Measurements from ENCODE around the gene ST3GAL3. TPM values are rescaled to one million over a fixed set of nuclear protein-coding genes. Genes with fewer than 3 reads are reported as not detected.

The ST3GAL3 gene
- total and polyA plus RNA-seq, 3 experiments from 2014 or later, result 9.7 to 10.1 (median 9.7) TPM

DNA sequence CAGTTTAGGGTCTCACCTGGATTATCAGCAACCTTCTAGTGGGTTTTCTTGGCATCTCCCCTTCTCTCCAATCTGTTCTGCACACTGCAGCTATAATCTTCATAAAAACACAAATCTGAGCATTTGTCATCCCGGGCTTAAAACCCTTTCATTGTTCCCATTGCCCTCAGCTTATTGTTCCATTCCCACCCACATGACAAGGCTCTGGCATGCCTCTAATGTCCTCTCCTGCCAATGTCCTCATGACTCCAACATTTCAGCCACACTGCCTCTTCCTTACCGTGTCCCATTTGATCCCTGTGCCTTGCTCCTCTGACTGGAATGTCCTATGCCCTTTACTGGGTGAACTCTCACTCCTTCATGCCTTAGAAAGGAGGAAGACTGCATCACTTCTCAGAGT is 255.0 kb downstream of the ST3GAL3 start:
- no peak for DNase-seq
- Mint-ChIP-seq H3K4me3 (no peak overlapping the region), H3K4me1 (no peaks in the 10 kb centered on the region), H3K9me3 (no peaks in the 10 kb centered on the region), H3K27me3 (no peaks in the 10 kb centered on the region), H3K36me3 (peaks cover 0 to 50% (median 13%) of the 10 kb centered on the region in 3 donors), H3K27ac (peak overlapping the region in 1 of 8 donors; percentile 11)
- no peaks in the 10 kb centered on the region for H3K4me1 ChIP-seq (ENCODE audit: insufficient read depth, low read length)
- H3K9me3 ChIP-seq (ENCODE audit: low read length), result no peaks in the 10 kb centered on the region
- H3K36me3 ChIP-seq (ENCODE audit: insufficient read depth, low read length), result peaks cover 19% of the 10 kb centered on the region
- ChIA-PET POLR2A (no interaction called here), CTCF (interaction anchor here (1.3 kb wide), 1 partner anchor 29 kb away, joined by 4 read pairs; the partner anchor contains the start of gene ARTN)
- no peak overlapping the region for H3K4me3 ChIP-seq (ENCODE audit: low read length)
- H3K27ac ChIP-seq (ENCODE audit: low read depth, low read length), result no peak overlapping the region
- no peaks in the 10 kb centered on the region for H3K27me3 ChIP-seq (ENCODE audit: insufficient read depth, low read length, poor library complexity, severe bottlenecking)

DNA sequence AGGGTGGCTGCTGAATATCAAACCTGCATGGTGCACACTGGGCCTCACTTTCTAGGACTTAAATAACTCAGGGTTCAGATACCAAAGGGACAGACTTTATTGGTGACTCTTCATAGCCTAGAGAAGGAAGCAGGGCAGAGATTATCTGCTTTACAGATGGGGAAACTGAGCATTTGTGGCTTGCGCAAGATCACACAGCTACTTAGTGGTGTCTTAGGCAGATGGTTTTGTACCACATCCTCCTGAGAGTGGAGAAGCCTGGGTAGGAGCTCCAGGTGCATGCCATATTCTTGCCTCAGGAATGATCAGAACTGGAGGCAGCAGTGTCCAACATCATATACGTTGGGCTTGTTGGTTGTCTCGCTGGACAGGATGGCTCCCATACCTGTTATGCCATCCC is 255.7 kb downstream of the ST3GAL3 start:
- H3K36me3 ChIP-seq (ENCODE audit: insufficient read depth, low read length), result peaks cover 12% of the 10 kb centered on the region
- Mint-ChIP-seq H3K4me1 (no peaks in the 10 kb centered on the region), H3K9me3 (no peaks in the 10 kb centered on the region), H3K27me3 (no peaks in the 10 kb centered on the region), H3K27ac (no peak overlapping the region), H3K4me3 (no peak overlapping the region), H3K36me3 (peaks cover 0 to 45% (median 9%) of the 10 kb centered on the region in 3 donors)
- H3K4me3 ChIP-seq (ENCODE audit: low read length), result no peak overlapping the region
- ChIA-PET POLR2A (no interaction called here), CTCF (interaction anchor here (1.3 kb wide), 1 partner anchor 29 kb away, joined by 4 read pairs; the partner anchor contains the start of gene ARTN)
- DNase-seq, result no peak
- no peaks in the 10 kb centered on the region for H3K27me3 ChIP-seq (ENCODE audit: insufficient read depth, low read length, poor library complexity, severe bottlenecking)
- H3K27ac ChIP-seq (ENCODE audit: low read depth, low read length), result no peak overlapping the region
- H3K9me3 ChIP-seq (ENCODE audit: low read length), result no peaks in the 10 kb centered on the region
- no peaks in the 10 kb centered on the region for H3K4me1 ChIP-seq (ENCODE audit: insufficient read depth, low read length)

DNA sequence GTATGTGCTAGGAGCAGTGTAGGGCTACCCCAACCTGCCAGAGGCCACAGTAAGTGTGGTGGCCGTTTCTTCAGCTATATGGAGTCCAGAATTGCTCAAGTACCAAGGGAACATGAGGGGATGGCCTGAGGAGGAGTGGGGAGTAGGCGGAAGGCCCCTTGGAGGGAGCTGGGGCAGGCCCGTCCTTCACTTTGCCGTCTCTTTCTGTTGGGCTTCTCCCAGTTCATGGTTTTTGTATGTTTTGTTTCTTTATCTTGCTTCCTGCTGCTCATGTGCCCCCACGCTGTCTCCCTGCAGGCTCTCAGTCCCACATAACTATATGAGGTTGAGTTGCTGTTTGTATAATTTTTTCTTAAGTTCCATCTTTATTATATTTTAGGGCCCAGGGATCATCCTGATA is 256.6 kb downstream of the ST3GAL3 start:
- POLR2A ChIA-PET, result no interaction called here
- no peaks in the 10 kb centered on the region for H3K9me3 Mint-ChIP-seq

DNA sequence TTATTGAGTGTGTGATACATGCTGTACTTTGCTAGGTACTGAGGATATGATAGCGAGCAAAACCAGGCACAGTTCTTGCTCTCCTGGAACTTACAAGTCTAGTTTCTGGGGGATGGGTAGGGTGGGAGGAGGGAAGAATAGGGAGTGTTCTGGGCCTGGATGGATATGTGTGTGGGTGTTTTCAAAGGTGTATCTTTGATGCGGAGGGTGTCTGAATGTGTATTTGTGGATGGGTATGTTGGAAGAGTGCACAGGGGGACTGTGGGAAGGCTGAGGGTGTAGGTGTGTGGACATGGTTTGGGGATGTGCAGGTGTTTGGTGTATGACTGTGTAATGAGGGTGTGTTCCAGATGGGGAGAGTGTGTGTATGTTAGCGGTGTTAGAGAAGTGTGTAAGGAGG is 258.0 kb downstream of the ST3GAL3 start:
- H3K4me3 Mint-ChIP-seq, result no peak overlapping the region
- ChIA-PET POLR2A (no interaction called here), CTCF (no interaction called here)

More for the DNA sequence above, 256.6 kb downstream of the ST3GAL3 start:
- H3K27me3 ChIP-seq (ENCODE audit: insufficient read depth, low read length, poor library complexity, severe bottlenecking), result no peaks in the 10 kb centered on the region
- H3K27ac Mint-ChIP-seq, result no peak overlapping the region
- CTCF ChIA-PET, result no interaction called here
- DNase-seq, result no peak
- no peaks in the 10 kb centered on the region for H3K4me1 ChIP-seq (ENCODE audit: insufficient read depth, low read length)
- no peaks in the 10 kb centered on the region for H3K27me3 Mint-ChIP-seq
- no peaks in the 10 kb centered on the region for H3K4me1 Mint-ChIP-seq
- H3K36me3 Mint-ChIP-seq, result peaks cover 0 to 36% (median 7%) of the 10 kb centered on the region in 3 donors
- H3K4me3 ChIP-seq (ENCODE audit: low read length), result no peak overlapping the region
- no peak overlapping the region for H3K27ac ChIP-seq (ENCODE audit: low read depth, low read length)
- no peak overlapping the region for H3K4me3 Mint-ChIP-seq
- no peaks in the 10 kb centered on the region for H3K9me3 ChIP-seq (ENCODE audit: low read length)
- peaks cover 7% of the 10 kb centered on the region for H3K36me3 ChIP-seq (ENCODE audit: insufficient read depth, low read length)

DNA sequence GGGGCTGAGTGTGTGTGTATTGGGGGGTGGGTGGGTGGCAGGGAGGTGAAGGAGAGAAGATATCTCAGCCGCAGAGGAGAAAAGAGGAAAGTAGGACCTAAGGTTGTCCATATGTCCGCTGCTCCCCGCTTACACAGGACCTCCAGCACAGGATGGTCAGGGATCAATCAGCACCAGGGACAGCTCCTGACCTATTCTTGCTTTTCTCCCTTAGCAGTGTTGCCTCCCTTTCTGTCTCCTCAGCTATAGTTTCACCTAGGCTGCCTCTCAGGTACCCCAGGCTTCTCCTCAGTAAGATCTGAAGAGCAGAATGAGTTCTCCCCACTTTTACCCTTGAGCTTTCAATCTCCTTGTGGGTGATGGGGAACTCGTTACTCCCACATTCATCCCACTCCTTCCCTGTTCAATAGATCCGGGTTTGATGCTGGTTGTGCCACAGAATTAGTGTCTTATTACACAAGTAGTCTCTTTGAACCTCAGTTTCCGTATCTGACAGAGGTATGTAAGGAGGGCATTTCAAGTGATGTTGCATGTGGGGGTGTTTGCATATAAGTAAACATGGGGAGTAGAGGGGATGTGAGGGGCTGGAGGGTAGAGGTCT is 261.1 kb downstream of the ST3GAL3 start:
- ChIA-PET CTCF (no interaction called here), POLR2A (no interaction called here)
- peaks cover 3% of the 10 kb centered on the region for H3K36me3 ChIP-seq (ENCODE audit: insufficient read depth, low read length)
- Mint-ChIP-seq H3K27me3 (no peaks in the 10 kb centered on the region), H3K36me3 (peaks cover 0 to 22% (median 0%) of the 10 kb centered on the region in 3 donors), H3K4me1 (peaks cover 22 to 27% (median 24%) of the 10 kb centered on the region in 3 donors), H3K27ac (peak overlapping the region in 1 of 8 donors; percentile 75), H3K9me3 (no peaks in the 10 kb centered on the region), H3K4me3 (no peak overlapping the region)
- no peak overlapping the region for H3K27ac ChIP-seq (ENCODE audit: low read depth, low read length)
- DNase-seq, result no peak
- H3K4me1 ChIP-seq (ENCODE audit: insufficient read depth, low read length), result peaks cover 13% of the 10 kb centered on the region
- H3K9me3 ChIP-seq (ENCODE audit: low read length), result no peaks in the 10 kb centered on the region
- no peaks in the 10 kb centered on the region for H3K27me3 ChIP-seq (ENCODE audit: insufficient read depth, low read length, poor library complexity, severe bottlenecking)
- no peak overlapping the region for H3K4me3 ChIP-seq (ENCODE audit: low read length)

More for the DNA sequence above, 258.0 kb downstream of the ST3GAL3 start:
- Histone ChIP-seq H3K27me3 (ENCODE audit: insufficient read depth, low read length, poor library complexity, severe bottlenecking) (no peaks in the 10 kb centered on the region), H3K27ac (ENCODE audit: low read depth, low read length) (no peak overlapping the region), H3K4me3 (ENCODE audit: low read length) (no peak overlapping the region), H3K9me3 (ENCODE audit: low read length) (no peaks in the 10 kb centered on the region), H3K4me1 (ENCODE audit: insufficient read depth, low read length) (peaks cover 5% of the 10 kb centered on the region), H3K36me3 (ENCODE audit: insufficient read depth, low read length) (peaks cover 4% of the 10 kb centered on the region)
- H3K9me3 Mint-ChIP-seq, result no peaks in the 10 kb centered on the region
- no peak overlapping the region for H3K27ac Mint-ChIP-seq
- DNase-seq, result no peak
- peaks cover 12 to 14% (median 12%) of the 10 kb centered on the region in 3 donors for H3K4me1 Mint-ChIP-seq
- H3K36me3 Mint-ChIP-seq, result peaks cover 0 to 30% (median 6%) of the 10 kb centered on the region in 3 donors
- H3K27me3 Mint-ChIP-seq, result no peaks in the 10 kb centered on the region

DNA sequence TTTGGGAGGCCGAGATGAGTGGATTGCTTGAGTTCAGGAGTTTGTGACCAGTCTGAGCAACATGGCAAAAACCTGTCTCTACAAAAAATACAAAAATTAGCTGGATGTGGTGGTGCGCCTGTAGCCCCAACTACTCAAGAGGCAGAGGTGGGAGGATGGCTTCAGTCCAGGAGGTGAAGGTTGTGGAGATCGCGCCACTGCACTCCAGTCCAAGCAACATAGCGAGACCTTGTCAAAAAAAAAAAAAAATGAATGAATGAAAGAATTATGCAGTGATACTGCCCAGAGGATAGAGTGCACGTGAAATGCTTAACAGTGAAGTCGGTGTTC is 262.0 kb downstream of the ST3GAL3 start:
- Mint-ChIP-seq H3K9me3 (no peaks in the 10 kb centered on the region), H3K27me3 (no peaks in the 10 kb centered on the region), H3K4me1 (peaks cover 32 to 36% (median 33%) of the 10 kb centered on the region in 3 donors), H3K4me3 (peak overlapping the region; percentile 93 to 97 (median 94)), H3K27ac (peak overlapping the region; percentile 31 to 99 (median 54)), H3K36me3 (peaks cover 0 to 26% (median 0%) of the 10 kb centered on the region in 3 donors)
- Histone ChIP-seq H3K27me3 (ENCODE audit: insufficient read depth, low read length, poor library complexity, severe bottlenecking) (no peaks in the 10 kb centered on the region), H3K27ac (ENCODE audit: low read depth, low read length) (no peak overlapping the region), H3K9me3 (ENCODE audit: low read length) (no peaks in the 10 kb centered on the region), H3K4me1 (ENCODE audit: insufficient read depth, low read length) (peaks cover 20% of the 10 kb centered on the region), H3K4me3 (ENCODE audit: low read length) (peak overlapping the region; percentile 67), H3K36me3 (ENCODE audit: insufficient read depth, low read length) (peaks cover 3% of the 10 kb centered on the region)
- ChIA-PET CTCF (interaction anchor here (1.4 kb wide), 2 partner anchors 16 to 22 kb away, joined by 3 to 8 read pairs; partner anchors contain the start of gene IPO13), POLR2A (interaction anchor here (0.8 to 1.2 kb wide), 2 partner anchors 22 to 23 kb away, joined by 5 to 6 read pairs; partner anchors contain the start of gene IPO13)
- no peak for DNase-seq

DNA sequence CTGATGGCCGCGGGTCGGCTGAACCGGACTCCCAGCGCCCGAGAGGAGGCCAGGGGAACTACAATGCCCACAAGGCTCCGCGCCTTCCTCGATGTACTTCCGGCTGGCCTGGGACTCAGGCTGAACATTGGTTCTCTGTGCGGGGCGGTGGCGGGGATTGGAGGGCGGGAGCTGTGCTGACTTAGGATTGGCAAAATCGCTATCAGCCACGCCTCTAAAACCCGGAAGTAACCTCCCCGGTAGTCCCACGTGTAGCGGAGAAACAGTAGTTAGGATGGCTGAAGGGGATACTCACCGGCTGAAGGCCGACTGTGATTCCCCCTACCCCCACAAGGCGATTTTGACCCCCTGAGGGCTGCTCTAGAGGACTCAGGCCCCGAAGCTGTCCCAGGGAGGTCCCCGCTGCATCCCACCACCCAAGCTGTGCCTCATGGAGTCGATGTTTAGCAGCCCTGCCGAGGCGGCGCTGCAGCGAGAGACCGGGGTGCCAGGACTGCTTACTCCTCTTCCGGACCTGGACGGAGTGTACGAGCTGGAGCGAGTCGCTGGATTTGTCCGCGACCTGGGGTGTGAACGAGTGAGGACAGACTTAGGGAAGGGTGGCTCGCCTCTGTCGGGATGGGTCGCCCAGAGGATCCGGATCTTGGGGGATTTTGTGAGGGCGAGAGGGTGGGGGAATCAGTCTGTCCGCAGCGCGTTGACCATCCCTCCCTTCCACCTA is 262.6 kb downstream of the ST3GAL3 start, which contains the start of gene DPH2:
Gene DPH2, plus strand, starts transcription at position 265 of the 721 bp plus-strand sequence. Its CDS starts 166 bp downstream, at position 431.
- H3K27ac ChIP-seq (ENCODE audit: low read depth, low read length), result peak within 1 kb of the TSS; percentile 46
- Mint-ChIP-seq H3K9me3 (no peaks in the 10 kb centered on the region), H3K4me1 (peaks cover 32 to 37% (median 34%) of the 10 kb centered on the region in 3 donors), H3K27ac (peak within 1 kb of the TSS; percentile 46 to 99 (median 88)), H3K27me3 (no peaks in the 10 kb centered on the region), H3K36me3 (peaks cover 0 to 30% (median 0%) of the 10 kb centered on the region in 3 donors), H3K4me3 (peak within 1 kb of the TSS; percentile 93 to 97 (median 94))
- H3K4me3 ChIP-seq (ENCODE audit: low read length), result peak within 1 kb of the TSS; percentile 67
- H3K4me1 ChIP-seq (ENCODE audit: insufficient read depth, low read length), result peaks cover 20% of the 10 kb centered on the region
- POLR2A ChIA-PET, result interaction anchor here (0.8 to 1.2 kb wide), 2 partner anchors 22 to 23 kb away, joined by 5 to 6 read pairs; partner anchors contain the start of gene IPO13
- CTCF ChIA-PET, result interaction anchor here (1.3 to 2.0 kb wide), 4 partner anchors 12 to 35 kb away, joined by 3 to 8 read pairs (median 6); partner anchors contain the start of gene IPO13
- peak; percentile 88 to 96 (median 92) for DNase-seq
- no peaks in the 10 kb centered on the region for H3K27me3 ChIP-seq (ENCODE audit: insufficient read depth, low read length, poor library complexity, severe bottlenecking)
- H3K9me3 ChIP-seq (ENCODE audit: low read length), result no peaks in the 10 kb centered on the region
- H3K36me3 ChIP-seq (ENCODE audit: insufficient read depth, low read length), result peaks cover 3% of the 10 kb centered on the region
